PC-3 (cell line): ENCODE data around the gene PDZD2. TPM values are rescaled to one million over a fixed set of nuclear protein-coding genes. Genes with fewer than 3 reads are reported as not detected.

Experiments
- ATAC-seq: fragments of 200-7000 bp; cut with Tn5 transposase; 2 replicates; pipeline ENCODE4 v1.9.1; 2020; ENCODE audit warnings: mild to moderate bottlenecking, moderate library complexity
- BruUV-seq: library from RNA; stranded (reverse); fragments of 400-500 nt; replicated peaks from 2 replicates; lab custom pipeline; 2021; lab: Mats Ljungman, UMichigan
- CTCF ChIA-PET: fragments of 300-600 bp; sonication (Branson Sonifier 250); formaldehyde crosslinking; loops from one replicate; lab custom pipeline; 2022; ENCODE audit warnings: antibody characterized with exemption; lab: Charles Lee
- POLR2A ChIA-PET: fragments of 300-600 bp; sonication (Branson Sonifier 250); formaldehyde crosslinking; loops from one replicate; lab custom pipeline; 2022; ENCODE audit warnings: antibody characterized with exemption; ENCODE audit not compliant: unreplicated experiment; lab: Charles Lee
- DNase-seq: peaks from one replicate; pipeline ENCODE4 v3.0.0-alpha.2; 2015
- H2AFZ ChIP-seq: fragments of 300-600 bp; sonication (generic); 2 replicates; pipeline ENCODE4 v1.6.0; 2016; ENCODE audit warnings: antibody characterized with exemption, low read length
- H3F3A ChIP-seq: fragments of 300-600 bp; sonication (generic); one replicate; pipeline ENCODE4 v1.6.0; 2017; ENCODE audit warnings: antibody characterized with exemption, low read length, control low read depth, mild to moderate bottlenecking; ENCODE audit not compliant: unreplicated experiment
- H3K27ac ChIP-seq: fragments of 300-600 bp; sonication (generic); 2 replicates; pipeline ENCODE4 v1.5.1; 2016; ENCODE audit warnings: mild to moderate bottlenecking, low read length
- H3K27me3 ChIP-seq: fragments of 300-600 bp; sonication (generic); 2 replicates; pipeline ENCODE4 v1.6.1; 2016; ENCODE audit warnings: low read length, mixed read lengths
- H3K36me3 ChIP-seq: fragments of 300-600 bp; sonication (generic); 2 replicates; pipeline ENCODE4 v1.6.1; 2016; ENCODE audit warnings: low read depth, mixed run types, low read length, mixed read lengths
- H3K4me1 ChIP-seq: fragments of 300-600 bp; sonication (generic); 2 replicates; pipeline ENCODE4 v1.5.1; 2016; ENCODE audit warnings: low read length; ENCODE audit not compliant: insufficient read depth
- H3K4me2 ChIP-seq: fragments of 300-600 bp; sonication (generic); 2 replicates; pipeline ENCODE4 v1.6.0; 2016; ENCODE audit warnings: low read length
- H3K4me3 ChIP-seq: fragments of 300-600 bp; sonication (generic); 2 replicates; pipeline ENCODE4 v1.5.1; 2016; ENCODE audit warnings: mild to moderate bottlenecking, low read length, mixed read lengths
- H3K79me2 ChIP-seq: fragments of 300-600 bp; sonication (generic); 2 replicates; pipeline ENCODE4 v1.6.1; 2017; ENCODE audit warnings: low read length, mixed read lengths
- H3K9ac ChIP-seq: fragments of 300-600 bp; sonication (generic); 2 replicates; pipeline ENCODE4 v1.6.0; 2016; ENCODE audit warnings: mild to moderate bottlenecking, low read length
- H3K9me2 ChIP-seq: fragments of 300-600 bp; sonication (generic); replicated peaks from 2 replicates; pipeline ENCODE4 v1.6.1; 2016; ENCODE audit warnings: mixed run types, low read length, mixed read lengths
- H3K9me3 ChIP-seq: fragments of 300-600 bp; sonication (generic); 2 replicates; pipeline ENCODE4 v1.6.1; 2016; ENCODE audit warnings: low read length, mixed read lengths
- H4K20me1 ChIP-seq: fragments of 300-600 bp; sonication (generic); 2 replicates; pipeline ENCODE4 v1.6.1; 2016; ENCODE audit warnings: low read length, mixed read lengths
- CTCF ChIP-seq: fragments of 300-600 bp; sonication (generic); conservative IDR thresholded peaks from 2 replicates; pipeline ENCODE4 v1.5.1; 2017; ENCODE audit warnings: antibody characterized with exemption, low read depth, mild to moderate bottlenecking, low read length
- EZH2 ChIP-seq: fragments of 300-600 bp; sonication (generic); IDR thresholded peaks from one replicate; pipeline ENCODE4 v1.6.1; 2017; ENCODE audit warnings: antibody characterized with exemption, mild to moderate bottlenecking, low read length; ENCODE audit not compliant: unreplicated experiment
- EZH2phosphoT487 ChIP-seq: fragments of 300-600 bp; sonication (generic); IDR thresholded peaks from 2 replicates; pipeline ENCODE4 v1.6.1; 2018; ENCODE audit warnings: mild to moderate bottlenecking, antibody characterized with exemption, low read length, borderline replicate concordance
- intact Hi-C: fragments of 100-400 bp; cut with micrococcal nuclease; formaldehyde crosslinking; loops from 2 replicates; pipeline ENCODE4 v1.9.0; 2023
- total RNA-seq: library from RNA; depleted of rRNA; stranded (reverse); fragments of >200 nt; gene quantifications from 2 replicates; pipeline ENCODE4 v1.2.3, GENCODE V29; 2014

PDZD2 gene
- total RNA-seq, 1 experiment from 2014 or later, result 2.0 TPM

GRCh38 chr5:31963358-31964006, 324.6 kb downstream of the PDZD2 start:
- BruUV-seq, result no TSS peak
- Histone ChIP-seq H3F3A (no peaks in the 10 kb centered on the region), H3K79me2 (no peaks in the 10 kb centered on the region), H3K4me3 (no peak overlapping the region), H3K9me2 (no peaks in the 10 kb centered on the region), H4K20me1 (no peaks in the 10 kb centered on the region), H3K4me1 (peaks cover 19% of the 10 kb centered on the region), H3K9me3 (no peaks in the 10 kb centered on the region), H3K27me3 (no peaks in the 10 kb centered on the region), H3K36me3 (no peaks in the 10 kb centered on the region), H3K27ac (0 out of 2 replicates have a peak overlapping the region, but pooled peaks have one; percentile 12), H2AFZ (no peak overlapping the region), H3K9ac (no peak overlapping the region), H3K4me2 (peak overlapping the region; percentile 28)
- POLR2A ChIA-PET, result interaction anchor here (0.5 to 0.6 kb wide), 2 partner anchors 21 to 307 kb away, joined by 4 read pairs; no protein-coding TSS in a partner anchor
- intact Hi-C loops, result no loop called here
- DNase-seq, result peak; percentile 6
- no peak for ATAC-seq
- CTCF ChIA-PET, result interaction anchor here (0.9 kb wide), 1 partner anchor 25 kb away, joined by 3 read pairs; no protein-coding TSS in a partner anchor
- TF ChIP-seq EZH2 (no peak), EZH2phosphoT487 (no peak), CTCF (no peak)

- Histone ChIP-seq H3K9ac (no peak overlapping the region), H3K79me2 (no peaks in the 10 kb centered on the region), H3K9me2 (no peaks in the 10 kb centered on the region), H3K9me3 (no peaks in the 10 kb centered on the region), H3K4me2 (no peak overlapping the region), H2AFZ (no peak overlapping the region), H3K27me3 (no peaks in the 10 kb centered on the region), H3K4me3 (no peak overlapping the region), H4K20me1 (no peaks in the 10 kb centered on the region), H3K4me1 (peaks cover 19% of the 10 kb centered on the region), H3K27ac (no peak overlapping the region), H3F3A (no peaks in the 10 kb centered on the region), H3K36me3 (no peaks in the 10 kb centered on the region)
- ATAC-seq (no peak), DNase-seq (peak; percentile 29)
- TF ChIP-seq CTCF, result no peak
- no peak for TF ChIP-seq EZH2phosphoT487
- no peak for TF ChIP-seq EZH2
- intact Hi-C loops, result no loop called here
- BruUV-seq, result no TSS peak
- ChIA-PET CTCF (no interaction called here), POLR2A (no interaction called here)
These were observed 325.1 kb downstream of the PDZD2 start for GRCh38 chr5:31964007-31964360.

- Histone ChIP-seq H4K20me1 (no peaks in the 10 kb centered on the region), H3K9me3 (no peaks in the 10 kb centered on the region), H3K27me3 (no peaks in the 10 kb centered on the region), H3K4me1 (peaks cover 19% of the 10 kb centered on the region), H2AFZ (no peak overlapping the region), H3K36me3 (no peaks in the 10 kb centered on the region), H3K9ac (no peak overlapping the region), H3K4me2 (no peak overlapping the region), H3K79me2 (no peaks in the 10 kb centered on the region), H3F3A (no peaks in the 10 kb centered on the region), H3K9me2 (no peaks in the 10 kb centered on the region), H3K4me3 (no peak overlapping the region), H3K27ac (no peak overlapping the region)
- intact Hi-C loops, result no loop called here
- ATAC-seq (no peak), DNase-seq (no peak)
- no TSS peak for BruUV-seq
- TF ChIP-seq EZH2 (no peak), EZH2phosphoT487 (no peak), CTCF (no peak)
- ChIA-PET CTCF (no interaction called here), POLR2A (no interaction called here)
These were observed 326.3 kb downstream of the PDZD2 start for GRCh38 chr5:31965227-31965626.
